Measurements from ENCODE around the gene CACNA2D2.
"Not testable (repeated sequence)": the region's sequence is repeated elsewhere in the genome, so short reads cannot be mapped to it uniquely, and the experiment has no call there.

The CACNA2D2 gene

GRCh38 chr3:50515565-50516439, 12.4 kb upstream of the CACNA2D2 start:
- ChIA-PET POLR2A (no interaction called here), CTCF (interaction anchor here (1.5 kb wide), 1 partner anchor 27 kb away, joined by 9 read pairs; no protein-coding TSS in a partner anchor)
- DNase-seq (ENCODE audit: extremely low spot score) = peak; percentile 45
- TF ChIP-seq ELF4 (IDR thresholded peaks at IDR 0.05) = no peak
- no peak for TF ChIP-seq HDGF (IDR thresholded peaks at IDR 0.05; ENCODE audit: borderline replicate concordance)
- no peak for TF ChIP-seq ZNF384 (IDR thresholded peaks at IDR 0.05)
- no peak for TF ChIP-seq SP1 (IDR thresholded peaks at IDR 0.05)
- TF ChIP-seq, protein P1, sequence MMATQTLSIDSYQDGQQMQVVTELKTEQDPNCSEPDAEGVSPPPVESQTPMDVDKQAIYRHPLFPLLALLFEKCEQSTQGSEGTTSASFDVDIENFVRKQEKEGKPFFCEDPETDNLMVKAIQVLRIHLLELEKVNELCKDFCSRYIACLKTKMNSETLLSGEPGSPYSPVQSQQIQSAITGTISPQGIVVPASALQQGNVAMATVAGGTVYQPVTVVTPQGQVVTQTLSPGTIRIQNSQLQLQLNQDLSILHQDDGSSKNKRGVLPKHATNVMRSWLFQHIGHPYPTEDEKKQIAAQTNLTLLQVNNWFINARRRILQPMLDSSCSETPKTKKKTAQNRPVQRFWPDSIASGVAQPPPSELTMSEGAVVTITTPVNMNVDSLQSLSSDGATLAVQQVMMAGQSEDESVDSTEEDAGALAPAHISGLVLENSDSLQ (IDR thresholded peaks at IDR 0.05) = peak; percentile 86
- TF ChIP-seq FOXK2 (IDR thresholded peaks at IDR 0.05) = no peak

DNA sequence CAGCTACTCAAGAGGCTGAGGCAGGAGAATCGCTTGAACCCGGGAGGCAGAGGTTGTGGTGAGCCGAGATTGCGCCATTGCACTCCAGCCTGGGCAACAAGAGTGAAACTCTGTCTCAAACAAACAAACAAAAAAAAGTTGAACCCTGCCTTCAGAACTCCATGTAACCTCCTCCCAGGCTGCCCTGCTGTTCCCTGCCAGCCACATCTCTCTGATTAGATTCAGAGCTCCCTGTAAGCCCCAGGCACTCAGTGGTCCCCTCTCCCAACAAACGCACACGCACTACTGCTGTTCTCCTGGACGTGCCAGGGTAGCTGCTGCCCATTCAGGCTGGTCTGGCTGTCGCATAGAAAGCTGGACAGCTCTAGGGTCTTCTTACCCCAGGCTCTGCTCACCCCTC, 9.5 kb upstream of the CACNA2D2 start:
- CTCF ChIA-PET; DNase-seq (ENCODE audit: extremely low spot score): not testable (repeated sequence)
- POLR2A ChIA-PET = interaction anchor here (1.4 kb wide), 1 partner anchor 10 kb away, joined by 3 read pairs; no protein-coding TSS in a partner anchor

GRCh38 chr3:50512131-50512530, 8.7 kb upstream of the CACNA2D2 start:
- no peak for TF ChIP-seq FOXM1 (IDR thresholded peaks at IDR 0.05; ENCODE audit: borderline replicate concordance)
- TF ChIP-seq ARNT (IDR thresholded peaks at IDR 0.05) = no peak
- TF ChIP-seq SP1 (IDR thresholded peaks at IDR 0.05) = no peak
- TF ChIP-seq HDGF (IDR thresholded peaks at IDR 0.05; ENCODE audit: borderline replicate concordance) = no peak
- no peak for TF ChIP-seq CTBP1 (IDR thresholded peaks at IDR 0.05; ENCODE audit: borderline replicate concordance)
- TF ChIP-seq SUZ12 (IDR thresholded peaks at IDR 0.05) = no peak
- TF ChIP-seq NFRKB (IDR thresholded peaks at IDR 0.05) = no peak
- ChIA-PET POLR2A (interaction anchor here (1.4 kb wide), 1 partner anchor 10 kb away, joined by 3 read pairs; no protein-coding TSS in a partner anchor), CTCF (no interaction called here)
- DNase-seq (ENCODE audit: extremely low spot score) = no peak

GRCh38 chr3:50510325-50510724, 6.9 kb upstream of the CACNA2D2 start:
- CTCF ChIA-PET = no interaction called here

GRCh38 chr3:50509715-50510114, 6.3 kb upstream of the CACNA2D2 start:
- no peak for DNase-seq (ENCODE audit: extremely low spot score)
- TF ChIP-seq, protein P1 (IDR thresholded peaks at IDR 0.05) = no peak
- TF ChIP-seq NFRKB (IDR thresholded peaks at IDR 0.05) = no peak
- no peak for TF ChIP-seq LEF1 (IDR thresholded peaks at IDR 0.05; ENCODE audit: borderline replicate concordance)
- POLR2A ChIA-PET = interaction anchor here (1.1 to 1.2 kb wide), 2 partner anchors 10 to 141 kb away, joined by 3 to 4 read pairs; no protein-coding TSS in a partner anchor
- CTCF ChIA-PET = no interaction called here

More at GRCh38 chr3:50510325-50510724, 6.9 kb upstream of the CACNA2D2 start:
- no peak for DNase-seq (ENCODE audit: extremely low spot score)
- TF ChIP-seq BHLHE40 (IDR thresholded peaks at IDR 0.05; ENCODE audit: borderline replicate concordance) (no peak), FOXM1 (IDR thresholded peaks at IDR 0.05; ENCODE audit: borderline replicate concordance) (no peak), NFRKB (IDR thresholded peaks at IDR 0.05) (no peak), L3MBTL2 (conservative IDR thresholded peaks at IDR 0.05) (no peak), ZNF384 (IDR thresholded peaks at IDR 0.05) (no peak), CTBP1 (IDR thresholded peaks at IDR 0.05; ENCODE audit: borderline replicate concordance) (no peak), SUZ12 (IDR thresholded peaks at IDR 0.05) (no peak)
- TF ChIP-seq, protein P1 (IDR thresholded peaks at IDR 0.05) = no peak
- POLR2A ChIA-PET = interaction anchor here (1.1 kb wide), 1 partner anchor 142 kb away, joined by 3 read pairs; no protein-coding TSS in a partner anchor

GRCh38 chr3:50508821-50509220, 5.4 kb upstream of the CACNA2D2 start:
- TF ChIP-seq FOXA1 (IDR thresholded peaks at IDR 0.05) = no peak
- TF ChIP-seq, protein P1 (IDR thresholded peaks at IDR 0.05) = no peak
- TF ChIP-seq LEF1 (IDR thresholded peaks at IDR 0.05; ENCODE audit: borderline replicate concordance) = no peak
- TF ChIP-seq SUZ12 (IDR thresholded peaks at IDR 0.05) = no peak
- TF ChIP-seq ARNT (IDR thresholded peaks at IDR 0.05) = no peak
- TF ChIP-seq CTBP1 (IDR thresholded peaks at IDR 0.05; ENCODE audit: borderline replicate concordance) = no peak
- no peak for TF ChIP-seq HDGF (IDR thresholded peaks at IDR 0.05; ENCODE audit: borderline replicate concordance)
- TF ChIP-seq TARDBP (IDR thresholded peaks at IDR 0.05) = no peak
- no peak for TF ChIP-seq ELF4 (IDR thresholded peaks at IDR 0.05)
- no peak for TF ChIP-seq L3MBTL2 (conservative IDR thresholded peaks at IDR 0.05)
- no peak for TF ChIP-seq SP1 (IDR thresholded peaks at IDR 0.05)
- TF ChIP-seq FOXM1 (IDR thresholded peaks at IDR 0.05; ENCODE audit: borderline replicate concordance) = no peak
- no peak for TF ChIP-seq ZNF384 (IDR thresholded peaks at IDR 0.05)
- TF ChIP-seq FOXK2 (IDR thresholded peaks at IDR 0.05) = no peak
- TF ChIP-seq NFRKB (IDR thresholded peaks at IDR 0.05) = no peak
- no peak for DNase-seq (ENCODE audit: extremely low spot score)
- ChIA-PET CTCF (no interaction called here), POLR2A (interaction anchor here (1.2 kb wide), 1 partner anchor 9 kb away, joined by 4 read pairs; no protein-coding TSS in a partner anchor)

All from HEK293T (cell line).